HepG2 (cell line): ENCODE measurements around the gene SYNPR. TPM values are rescaled to one million over a fixed set of nuclear protein-coding genes. Genes with fewer than 3 reads are reported as not detected.

Source experiments
- ATAC-seq: fragments of 200-7000 bp; cut with Tn5 transposase; 3 replicates; pipeline ENCODE4 v1.9.1; 2020; ENCODE audit warnings: mild to moderate bottlenecking, moderate library complexity
- BruUV-seq: library from RNA; stranded (reverse); fragments of 400-500 nt; replicated peaks from 2 replicates; lab custom pipeline; 2021; lab: Mats Ljungman, UMichigan
- CTCF ChIA-PET: fragments of 300-600 bp; formaldehyde crosslinking; extraction: SDS; loops from one replicate; lab custom pipeline; 2021; ENCODE audit warnings: low total read pairs, inconsistent platforms, low intra/inter-chr PET ratio; lab: Yijun Ruan, JAX
- POLR2A ChIA-PET: fragments of 350-600 bp; sonication (Branson Sonifier 250); formaldehyde crosslinking; loops from one replicate; lab custom pipeline; 2020; ENCODE audit warnings: antibody characterized with exemption, inconsistent platforms; lab: Yijun Ruan, JAX
- DNase-seq: peaks from one replicate; pipeline ENCODE4 v3.0.0-alpha.2; 2015; ENCODE audit warnings: low spot score
- FAIRE-seq: peaks from 3 replicates; lab custom pipeline; 2011; peaks lifted over from hg19 to GRCh38; lab: Jason Lieb, UNC
- H2AFZ ChIP-seq: one replicate; pipeline ENCODE4 v1.6.1; 2011; ENCODE audit warnings: low read length, inconsistent platforms
- H3K27ac ChIP-seq: fragments of 300-600 bp; 3 replicates; pipeline ENCODE4 v1.8.0; 2011; ENCODE audit warnings: mixed run types, mild to moderate bottlenecking, mixed read lengths, low read length, inconsistent platforms; ENCODE audit not compliant: insufficient read depth; ENCODE audit errors: extremely low read length
- H3K27me3 ChIP-seq, 2 experiments: fragments of 200-600 bp in 1 of 2; 2 replicates in 1 of 2; 3 replicates in 1 of 2; pipeline versions ENCODE4 v1.6.0 to v1.8.0; 2011; ENCODE audit warnings: low read length in 2 of 2, mild to moderate bottlenecking in 2 of 2, moderate library complexity in 2 of 2, inconsistent platforms in 1 of 2; ENCODE audit not compliant: insufficient read depth in 2 of 2, control insufficient read depth in 1 of 2
- H3K36me3 ChIP-seq, 2 experiments: fragments of 200-600 bp in 1 of 2; replicated peaks in 1 of 2; 2 replicates in 1 of 2; 3 replicates in 1 of 2; pipeline versions ENCODE4 v1.5.1 to v1.8.0; 2011; ENCODE audit warnings: low read length in 2 of 2, inconsistent platforms in 1 of 2; ENCODE audit not compliant: insufficient read depth in 2 of 2, control insufficient read depth in 1 of 2
- H3K4me1 ChIP-seq: 2 replicates; pipeline ENCODE4 v1.5.1; 2012; ENCODE audit warnings: low read length, inconsistent platforms; ENCODE audit not compliant: insufficient read depth
- H3K4me2 ChIP-seq: 2 replicates; pipeline ENCODE4 v1.6.0; 2011; ENCODE audit warnings: low read depth, low read length, inconsistent platforms
- H3K4me3 ChIP-seq, 3 experiments: fragments of 200-600 bp in 1 of 3; sonication (generic), shearing (Covaris generic) in 1 of 3; replicated peaks in 1 of 3; 2 replicates each; pipeline ENCODE4 v1.5.1; 2011 to 2016; ENCODE audit warnings: low read length in 3 of 3, inconsistent platforms in 2 of 3, low read depth in 2 of 3, mild to moderate bottlenecking in 2 of 3, control low read depth in 1 of 3, mixed read lengths in 1 of 3; ENCODE audit not compliant: insufficient read depth in 1 of 3
- H3K79me2 ChIP-seq: one replicate; pipeline ENCODE4 v1.6.1; 2011; ENCODE audit warnings: low read length, inconsistent platforms; ENCODE audit not compliant: insufficient read depth
- H3K9ac ChIP-seq: 2 replicates; pipeline ENCODE4 v1.6.0; 2011; ENCODE audit warnings: mild to moderate bottlenecking, low read depth, low read length, inconsistent platforms; ENCODE audit not compliant: insufficient read depth
- H3K9me3 ChIP-seq: 2 replicates; pipeline ENCODE4 v1.5.1; 2012; ENCODE audit warnings: mild to moderate bottlenecking, low read length
- H4K20me1 ChIP-seq: 2 replicates; pipeline ENCODE4 v1.6.0; 2011; ENCODE audit warnings: inconsistent platforms, mild to moderate bottlenecking, low read length, moderate library complexity; ENCODE audit not compliant: insufficient read depth
- CREB1 ChIP-seq, 2 experiments: fragments of 450-650 bp in 1 of 2; IDR thresholded peaks; 2 replicates each; pipeline ENCODE4 v1.6.1; 2016 to 2017; ENCODE audit warnings: control low read depth in 1 of 2, mild to moderate bottlenecking in 1 of 2, missing compliant biosample characterization in 1 of 2, missing genetic modification characterization in 1 of 2
- DNMT3B ChIP-seq: conservative IDR thresholded peaks from 2 replicates; pipeline ENCODE4 v1.6.1; 2016; ENCODE audit warnings: missing biosample characterization, control low read depth
- GATAD1 ChIP-seq: IDR thresholded peaks from 2 replicates; pipeline ENCODE4 v1.6.1; 2016; ENCODE audit warnings: missing genetic modification reagents, missing compliant biosample characterization
- HOXD1 ChIP-seq: sonication (generic); formaldehyde crosslinking; IDR thresholded peaks from 2 replicates; pipeline ENCODE4 v1.5.0; 2020; ENCODE audit warnings: missing genetic modification reagents
- KDM5A ChIP-seq: fragments of 200-600 bp; sonication (generic); IDR thresholded peaks from 2 replicates; pipeline ENCODE4 v1.7.0; 2018; ENCODE audit warnings: antibody characterized with exemption, mild to moderate bottlenecking, low read length, borderline replicate concordance
- RBM39 ChIP-seq: fragments of 200-400 bp; formaldehyde crosslinking; IDR thresholded peaks from one replicate; pipeline ENCODE4 v1.6.1; 2018; ENCODE audit warnings: antibody characterized with exemption, mild to moderate bottlenecking, low read depth, low read length; ENCODE audit not compliant: poor library complexity, severe bottlenecking
- SALL2 ChIP-seq: sonication (generic); formaldehyde crosslinking; IDR thresholded peaks from 2 replicates; pipeline ENCODE4 v1.8.1; 2023; ENCODE audit warnings: mild to moderate bottlenecking, missing genetic modification reagents, inconsistent platforms
- TGIF2 ChIP-seq: IDR thresholded peaks from 2 replicates; pipeline ENCODE4 v1.6.1; 2016; ENCODE audit warnings: control low read depth, missing compliant biosample characterization
- ZC3H4 ChIP-seq: sonication (generic); formaldehyde crosslinking; IDR thresholded peaks from 2 replicates; pipeline ENCODE4 v1.4.0; 2020; ENCODE audit warnings: missing genetic modification reagents, borderline replicate concordance
- ZFX ChIP-seq: sonication (generic); formaldehyde crosslinking; IDR thresholded peaks from 2 replicates; pipeline ENCODE4 v1.4.0; 2020; ENCODE audit warnings: mild to moderate bottlenecking, low read depth, missing genetic modification reagents, moderate library complexity
- ZMYM4 ChIP-seq: sonication (generic); formaldehyde crosslinking; IDR thresholded peaks from 2 replicates; pipeline ENCODE4 v1.8.1; 2023; ENCODE audit warnings: mild to moderate bottlenecking, missing genetic modification reagents
- ZNF256 ChIP-seq: sonication (generic); formaldehyde crosslinking; conservative IDR thresholded peaks from 2 replicates; pipeline ENCODE4 v1.4.0; 2020; ENCODE audit warnings: missing genetic modification reagents
- ZNF34 ChIP-seq: sonication (generic); formaldehyde crosslinking; IDR thresholded peaks from 2 replicates; pipeline ENCODE4 v1.4.0; 2020; ENCODE audit warnings: mild to moderate bottlenecking, missing genetic modification reagents, borderline replicate concordance
- ZNF615 ChIP-seq: sonication (generic); formaldehyde crosslinking; IDR thresholded peaks from 2 replicates; pipeline ENCODE4 v1.5.0; 2020; ENCODE audit warnings: mild to moderate bottlenecking, missing genetic modification reagents, borderline replicate concordance
- ZNF891 ChIP-seq: sonication (generic); formaldehyde crosslinking; IDR thresholded peaks from 2 replicates; pipeline ENCODE4 v1.5.0; 2020; ENCODE audit warnings: mild to moderate bottlenecking, missing genetic modification reagents
- WGBS: methylation state at CpG from one replicate; pipeline ENCODE4 v1.1.6; 2017; ENCODE audit warnings: low lambda C conversion rate; 5-methylcytosine and 5-hydroxymethylcytosine counted together
- in situ Hi-C: cut with HindIII; loops from 2 replicates; pipeline ENCODE4 v1.10.0; 2017; ENCODE audit warnings: low pct_unique_long_range_greater_than_20kb; ENCODE audit not compliant: extremely low pct_ligation_motif_present
- intact Hi-C: fragments of 100-400 bp; cut with micrococcal nuclease; formaldehyde crosslinking; loops from one replicate; pipeline ENCODE4 v1.10.0; 2022; ENCODE audit not compliant: unreplicated experiment
- polyA plus RNA-seq, 8 experiments: library from polyadenylated mRNA; depleted of rRNA in 3 of 8; stranded (reverse) in 7 of 8; unstranded in 1 of 8; fragments of >200 nt; fragmentation: Illumina TruSeq in 4 of 8; extraction: Trizol in 4 of 8; gene quantifications; 2 replicates each; pipeline versions ENCODE4 v1.2.1 to v1.2.3, GENCODE V29; 2011 to 2016; ENCODE audit warnings: low read depth in 4 of 8, missing spikeins in 1 of 8, mixed read lengths in 1 of 8; ENCODE audit not compliant: insufficient read depth in 1 of 8
- total RNA-seq, 5 experiments: library from RNA; depleted of rRNA; stranded (reverse); fragments of >200 nt; fragmentation: Illumina TruSeq; extraction: Trizol; gene quantifications; 2 replicates each; pipeline ENCODE4 v1.2.3, GENCODE V29; 2016; ENCODE audit warnings: low read depth in 1 of 5
- TF ChIP-seq, protein P1 (sequence below): sonication (generic); formaldehyde crosslinking; IDR thresholded peaks from 2 replicates; pipeline ENCODE4 v1.4.0; 2020; ENCODE audit warnings: missing genetic modification reagents, mild to moderate bottlenecking, borderline replicate concordance
- TF ChIP-seq, protein P2 (sequence below): conservative IDR thresholded peaks from 2 replicates; pipeline ENCODE4 v1.6.1; 2018; ENCODE audit warnings: missing genetic modification reagents

The SYNPR gene
- total and polyA plus RNA-seq, 2 of the 13 experiments (the other 11 are each of a cell fraction or from before 2014, with no cell fraction given): 0.04 TPM; not detected in 1

GRCh38 chr3:63508305-63508704, 230.2 kb downstream of the SYNPR start:
- no peak overlapping the region for H3K4me2 ChIP-seq
- CTCF ChIA-PET: no interaction called here
- ATAC-seq (no peak), DNase-seq (no peak), FAIRE-seq (no peak)
- 0% methylated on average over 1 of the region's 1 CpG for WGBS
- no peak overlapping the region for H3K9ac ChIP-seq
- no peak overlapping the region for H3K4me3 ChIP-seq
- in situ Hi-C loops: no loop called here
- H3K9me3 ChIP-seq: no peaks in the 10 kb centered on the region
- H4K20me1 ChIP-seq: no peaks in the 10 kb centered on the region
- no TSS peak for BruUV-seq
- TF ChIP-seq CREB1 (IDR thresholded peaks at IDR 0.05) (peak; percentile 39; the same call in 1 of the 2 replicates), CREB1 (CRISPR knock-in tag; IDR thresholded peaks at IDR 0.05) (no peak), KDM5A (no peak)
- TF ChIP-seq, all 625 proteins: peak for 1
- Histone ChIP-seq H3K27ac (no peak overlapping the region), H3K4me1 (no peaks in the 10 kb centered on the region), H3K27me3 (no peaks in the 10 kb centered on the region), H2AFZ (no peak overlapping the region), H3K36me3 (no peaks in the 10 kb centered on the region), H3K79me2 (no peaks in the 10 kb centered on the region)
- POLR2A ChIA-PET: no interaction called here
- intact Hi-C loops: no loop called here

DNA sequence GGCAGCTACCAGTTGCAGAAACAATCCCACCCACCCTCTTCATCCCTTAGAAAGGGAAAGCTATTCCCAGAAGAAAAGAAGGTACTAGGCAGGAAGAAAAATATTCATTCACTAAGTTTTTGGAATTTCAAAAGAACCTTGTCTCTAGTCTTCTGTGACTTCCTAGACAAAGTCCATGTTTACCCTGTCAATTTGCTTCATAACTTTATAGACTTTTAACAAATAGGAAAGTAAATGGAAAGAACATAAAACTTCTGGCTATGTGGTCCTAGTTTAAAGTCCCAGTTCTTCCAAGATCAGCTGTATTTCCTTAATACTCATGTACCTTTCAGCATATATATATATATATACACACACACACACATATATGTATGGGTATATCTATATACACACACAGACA, 230.7 kb downstream of the SYNPR start:
- no peaks in the 10 kb centered on the region for H3K79me2 ChIP-seq
- DNase-seq: no peak
- CTCF ChIA-PET: no interaction called here
- intact Hi-C loops (no loop called here), in situ Hi-C loops (no loop called here)
- no peaks in the 10 kb centered on the region for H3K9me3 ChIP-seq
- BruUV-seq: no TSS peak
- no peaks in the 10 kb centered on the region for H3K27me3 ChIP-seq
- TF ChIP-seq ZNF256 (CRISPR knock-in tag) (no peak), SALL2 (no peak), ZMYM4 (CRISPR knock-in tag) (no peak), ZFX (CRISPR knock-in tag) (no peak), HOXD1 (CRISPR knock-in tag) (no peak), ZNF891 (CRISPR knock-in tag) (no peak), ZC3H4 (CRISPR knock-in tag) (no peak), RBM39 (no peak), DNMT3B (CRISPR knock-in tag) (no peak), GATAD1 (CRISPR knock-in tag) (no peak), ZNF34 (CRISPR knock-in tag) (no peak), TGIF2 (no peak), ZNF615 (CRISPR knock-in tag) (no peak)
- TF ChIP-seq, protein P1, sequence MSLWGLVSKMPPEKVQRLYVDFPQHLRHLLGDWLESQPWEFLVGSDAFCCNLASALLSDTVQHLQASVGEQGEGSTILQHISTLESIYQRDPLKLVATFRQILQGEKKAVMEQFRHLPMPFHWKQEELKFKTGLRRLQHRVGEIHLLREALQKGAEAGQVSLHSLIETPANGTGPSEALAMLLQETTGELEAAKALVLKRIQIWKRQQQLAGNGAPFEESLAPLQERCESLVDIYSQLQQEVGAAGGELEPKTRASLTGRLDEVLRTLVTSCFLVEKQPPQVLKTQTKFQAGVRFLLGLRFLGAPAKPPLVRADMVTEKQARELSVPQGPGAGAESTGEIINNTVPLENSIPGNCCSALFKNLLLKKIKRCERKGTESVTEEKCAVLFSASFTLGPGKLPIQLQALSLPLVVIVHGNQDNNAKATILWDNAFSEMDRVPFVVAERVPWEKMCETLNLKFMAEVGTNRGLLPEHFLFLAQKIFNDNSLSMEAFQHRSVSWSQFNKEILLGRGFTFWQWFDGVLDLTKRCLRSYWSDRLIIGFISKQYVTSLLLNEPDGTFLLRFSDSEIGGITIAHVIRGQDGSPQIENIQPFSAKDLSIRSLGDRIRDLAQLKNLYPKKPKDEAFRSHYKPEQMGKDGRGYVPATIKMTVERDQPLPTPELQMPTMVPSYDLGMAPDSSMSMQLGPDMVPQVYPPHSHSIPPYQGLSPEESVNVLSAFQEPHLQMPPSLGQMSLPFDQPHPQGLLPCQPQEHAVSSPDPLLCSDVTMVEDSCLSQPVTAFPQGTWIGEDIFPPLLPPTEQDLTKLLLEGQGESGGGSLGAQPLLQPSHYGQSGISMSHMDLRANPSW (CRISPR knock-in tag): no peak
- TF ChIP-seq, protein P2, sequence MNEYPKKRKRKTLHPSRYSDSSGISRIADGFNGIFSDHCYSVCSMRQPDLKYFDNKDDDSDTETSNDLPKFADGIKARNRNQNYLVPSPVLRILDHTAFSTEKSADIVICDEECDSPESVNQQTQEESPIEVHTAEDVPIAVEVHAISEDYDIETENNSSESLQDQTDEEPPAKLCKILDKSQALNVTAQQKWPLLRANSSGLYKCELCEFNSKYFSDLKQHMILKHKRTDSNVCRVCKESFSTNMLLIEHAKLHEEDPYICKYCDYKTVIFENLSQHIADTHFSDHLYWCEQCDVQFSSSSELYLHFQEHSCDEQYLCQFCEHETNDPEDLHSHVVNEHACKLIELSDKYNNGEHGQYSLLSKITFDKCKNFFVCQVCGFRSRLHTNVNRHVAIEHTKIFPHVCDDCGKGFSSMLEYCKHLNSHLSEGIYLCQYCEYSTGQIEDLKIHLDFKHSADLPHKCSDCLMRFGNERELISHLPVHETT (CRISPR knock-in tag): no peak
- no peak overlapping the region for H3K4me3 ChIP-seq
- H3K9ac ChIP-seq: no peak overlapping the region
- H3K27ac ChIP-seq: no peak overlapping the region
- no peaks in the 10 kb centered on the region for H3K36me3 ChIP-seq
- H2AFZ ChIP-seq: no peak overlapping the region
- no peak for FAIRE-seq
- POLR2A ChIA-PET: no interaction called here
- H4K20me1 ChIP-seq: no peaks in the 10 kb centered on the region
- ATAC-seq: no peak
- H3K4me2 ChIP-seq: no peak overlapping the region
- H3K4me1 ChIP-seq: no peaks in the 10 kb centered on the region
